Stomach (tissue), 9 donors: ENCODE data around the gene ITGA6. TPM values are rescaled to one million over a fixed set of nuclear protein-coding genes. Genes with fewer than 3 reads are reported as not detected.
"Not testable (repeated sequence)": the region's sequence is repeated elsewhere in the genome, so short reads cannot be mapped to it uniquely, and the experiment has no call there.

Experiments
- DNase-seq, 2 donors: peaks; one replicate each; pipeline versions ENCODE4 v3.0.0 to v3.0.0-alpha.2; 2013 to 2019
- H3K27ac ChIP-seq, 5 donors: fragments of 200-600 bp in 4 of 5; sonication (generic) in 4 of 5; one replicate each; pipeline ENCODE4 v1.5.1; 2013 to 2019; ENCODE audit warnings: mild to moderate bottlenecking in 1 of 5, moderate library complexity in 1 of 5
- H3K27me3 ChIP-seq, 3 donors: fragments of 200-600 bp; sonication (generic); one replicate each; pipeline ENCODE4 v1.5.1; 2017 to 2019; ENCODE audit warnings: mixed run types in 1 of 3
- H3K36me3 ChIP-seq, 4 donors: fragments of 200-600 bp; sonication (generic); 1 replicate in 3 of 4; 2 replicates in 1 of 4; pipeline ENCODE4 v1.5.1; 2016 to 2019
- H3K4me1 ChIP-seq, 4 donors: fragments of 200-600 bp; sonication (generic); one replicate each; pipeline ENCODE4 v1.5.1; 2016 to 2019
- H3K4me3 ChIP-seq, 4 donors: fragments of 200-600 bp; sonication (generic) in 3 of 4; one replicate each; pipeline ENCODE4 v1.5.1; 2016 to 2019; ENCODE audit warnings: mild to moderate bottlenecking in 1 of 4
- H3K9me3 ChIP-seq, 4 donors: fragments of 200-600 bp; sonication (generic); one replicate each; pipeline ENCODE4 v1.5.1; 2016 to 2019
- CTCF ChIP-seq, 7 experiments: fragments of 450-650 bp in 4 of 7; fragments of 200-600 bp in 3 of 7; sonication (generic) in 3 of 7; IDR thresholded peaks; one replicate each; pipeline ENCODE4 v1.5.1; 2016 to 2019; ENCODE audit warnings: antibody characterized with exemption in 7 of 7, control low read depth in 2 of 7, mild to moderate bottlenecking in 1 of 7
- EP300 ChIP-seq: sonication (generic); formaldehyde crosslinking; IDR thresholded peaks from one replicate; pipeline ENCODE4 v1.6.1; 2017; ENCODE audit warnings: antibody characterized with exemption
- POLR2A ChIP-seq, 4 donors: fragments of 450-650 bp; IDR thresholded peaks; one replicate each; pipeline ENCODE4 v1.6.1; 2016; ENCODE audit warnings: antibody characterized with exemption in 4 of 4, control low read depth in 2 of 4, mild to moderate bottlenecking in 1 of 4, moderate library complexity in 1 of 4
- POLR2AphosphoS5 ChIP-seq, 3 donors: sonication (generic); formaldehyde crosslinking; IDR thresholded peaks; one replicate each; pipeline ENCODE4 v1.6.1; 2016; ENCODE audit warnings: antibody characterized with exemption in 3 of 3
- WGBS, 5 donors: extraction: QIAGEN DNeasy Blood & Tissue Kit in 3 of 5; methylation state at CpG; one replicate each; pipeline versions ENCODE4 v1.1.5 to v1.1.7; 2013 to 2018; 5-methylcytosine and 5-hydroxymethylcytosine counted together
- intact Hi-C: fragments of 100-400 bp; cut with DNase I; formaldehyde crosslinking; loops from one replicate; pipeline ENCODE4 v1.15.1; 2023; ENCODE audit warnings: low total_unique reads
- polyA plus RNA-seq, 3 donors: library from polyadenylated mRNA; stranded (reverse); fragments of 200-250 nt; gene quantifications; one replicate each; pipeline ENCODE4 v1.2.3, GENCODE V29; 2013
- total RNA-seq, 5 donors: library from RNA; depleted of rRNA; stranded (reverse); fragments of >200 nt; gene quantifications; one replicate each; pipeline versions ENCODE4 v1.1.0 to v1.2.3, GENCODE V29; 2014 to 2016
- donor health status: healthy with polysubstance abuse.
- donor health status: Bipolar disorder and iron deficiency.
- donor health status: healthy.

ITGA6 gene
- total and polyA plus RNA-seq, 8 donors = 10.7 to 391 (median 55.4) TPM

GRCh38 chr2:172539767-172540166, 112.4 kb downstream of the ITGA6 start:
- Histone ChIP-seq H3K4me1 (no peaks in the 10 kb centered on the region), H3K27me3 (no peaks in the 10 kb centered on the region), H3K9me3 (peaks cover 0 to 12% (median 5%) of the 10 kb centered on the region in 4 donors), H3K27ac (no peak overlapping the region), H3K4me3 (no peak overlapping the region), H3K36me3 (no peaks in the 10 kb centered on the region)
- intact Hi-C loops = no loop called here
- DNase-seq = no peak
- TF ChIP-seq CTCF (IDR thresholded peaks at IDR 0.05) = no peak
- no peak for TF ChIP-seq EP300
- no peak for TF ChIP-seq POLR2A (IDR thresholded peaks at IDR 0.05)
- no peak for TF ChIP-seq POLR2AphosphoS5 (IDR thresholded peaks at IDR 0.05)
- WGBS, 5 donors = 66 to 95% (median 88%) methylated on average over 4 of the region's 4 CpGs

- peaks cover 0 to 11% (median 4%) of the 10 kb centered on the region in 4 donors for H3K9me3 ChIP-seq
- no peak for TF ChIP-seq CTCF (IDR thresholded peaks at IDR 0.05)
- no peak for TF ChIP-seq POLR2AphosphoS5 (IDR thresholded peaks at IDR 0.05)
- TF ChIP-seq POLR2A (IDR thresholded peaks at IDR 0.05) = no peak
- no peak for TF ChIP-seq EP300
- H3K27ac ChIP-seq = no peak overlapping the region
- H3K4me3 ChIP-seq = no peak overlapping the region
- H3K36me3 ChIP-seq = no peaks in the 10 kb centered on the region
- intact Hi-C loops = no loop called here
- DNase-seq = no peak
- H3K4me1 ChIP-seq = no peaks in the 10 kb centered on the region
- H3K27me3 ChIP-seq = no peaks in the 10 kb centered on the region
Observed at GRCh38 chr2:172540421-172540820, 113.0 kb downstream of the ITGA6 start.

GRCh38 chr2:172545408-172546075, 118.2 kb downstream of the ITGA6 start:
- WGBS, 5 donors = 52 to 88% (median 80%) methylated on average over 2 of the region's 2 CpGs
- intact Hi-C loops = no loop called here
- Histone ChIP-seq H3K27ac (no peak overlapping the region), H3K4me1 (no peaks in the 10 kb centered on the region), H3K9me3 (no peaks in the 10 kb centered on the region), H3K27me3 (no peaks in the 10 kb centered on the region), H3K4me3 (no peak overlapping the region), H3K36me3 (no peaks in the 10 kb centered on the region)
- no peak for DNase-seq
- no peak for TF ChIP-seq CTCF (IDR thresholded peaks at IDR 0.05)
- TF ChIP-seq POLR2A (IDR thresholded peaks at IDR 0.05) = no peak
- no peak for TF ChIP-seq POLR2AphosphoS5 (IDR thresholded peaks at IDR 0.05)
- TF ChIP-seq EP300 = no peak

GRCh38 chr2:172549131-172549530, 121.7 kb downstream of the ITGA6 start:
- no peaks in the 10 kb centered on the region for H3K27me3 ChIP-seq
- H3K9me3 ChIP-seq = no peaks in the 10 kb centered on the region
- H3K27ac ChIP-seq = no peak overlapping the region
- WGBS, 5 donors = 92 to 100% (median 100%) methylated on average over 1 of the region's 1 CpG
- no peak overlapping the region for H3K4me3 ChIP-seq
- H3K4me1 ChIP-seq = no peaks in the 10 kb centered on the region
- DNase-seq = no peak
- H3K36me3 ChIP-seq = no peaks in the 10 kb centered on the region
- no peak for TF ChIP-seq POLR2A (IDR thresholded peaks at IDR 0.05)
- intact Hi-C loops = no loop called here

GRCh38 chr2:172549802-172550201, 122.4 kb downstream of the ITGA6 start:
- intact Hi-C loops, H3K27me3 ChIP-seq, H3K4me3 ChIP-seq, H3K4me1 ChIP-seq, H3K9me3 ChIP-seq, DNase-seq, H3K36me3 ChIP-seq, H3K27ac ChIP-seq: not testable (repeated sequence)
- WGBS, 5 donors = 32 to 55% (median 39%) methylated on average over 1 of the region's 1 CpG
